Naive thymus-derived CD8-positive, alpha-beta T cell (primary cell): Measurements from ENCODE around the gene NCK2. TPM values are rescaled to one million over a fixed set of nuclear protein-coding genes. Genes with fewer than 3 reads are reported as not detected.

ENCODE experiments used
- ATAC-seq, 2 donors: fragments of 150-1000 bp; cut with Tn5 transposase in 1 of 2; sonication (Bioruptor Pico), chemical (Tn5 transposase) in 1 of 2; 1 replicate in 1 of 2; 2 replicates in 1 of 2; pipeline ENCODE4 v1.10.0; 2021; ENCODE audit warnings: mild to moderate bottlenecking in 2 of 2, moderate library complexity in 2 of 2
- POLR2A ChIA-PET: fragments of 350-600 bp; sonication (Branson Sonifier 250); formaldehyde crosslinking; loops from one replicate; lab custom pipeline; 2021; ENCODE audit warnings: antibody characterized with exemption; lab: Charles Lee
- DNase-seq, 10 donors: peaks; one replicate each; pipeline versions ENCODE4 v3.0.0 to v3.0.0-alpha.2; 2020 to 2022
- H3K27ac Mint-ChIP-seq, 10 donors: one replicate each; pipeline ENCODE4 v1.8.0; 2020 to 2022; ENCODE audit warnings: mild to moderate bottlenecking in 10 of 10, mixed read lengths in 10 of 10, moderate library complexity in 4 of 10, inconsistent platforms in 1 of 10
- H3K27me3 Mint-ChIP-seq, 5 donors: one replicate each; pipeline ENCODE4 v1.8.0; 2021 to 2022; ENCODE audit warnings: mixed read lengths in 5 of 5
- H3K36me3 Mint-ChIP-seq, 3 donors: one replicate each; pipeline ENCODE4 v1.8.0; 2020 to 2022; ENCODE audit warnings: mixed read lengths in 3 of 3, mild to moderate bottlenecking in 2 of 3, inconsistent platforms in 1 of 3
- H3K4me1 Mint-ChIP-seq, 4 donors: one replicate each; pipeline ENCODE4 v1.8.0; 2021 to 2022; ENCODE audit warnings: mixed read lengths in 4 of 4
- H3K4me3 Mint-ChIP-seq, 10 donors: one replicate each; pipeline ENCODE4 v1.8.0; 2020 to 2022; ENCODE audit warnings: mild to moderate bottlenecking in 10 of 10, mixed read lengths in 10 of 10, moderate library complexity in 6 of 10, inconsistent platforms in 1 of 10
- H3K9me3 Mint-ChIP-seq, 9 donors: one replicate each; pipeline ENCODE4 v1.8.0; 2020 to 2022; ENCODE audit warnings: mixed read lengths in 9 of 9, mild to moderate bottlenecking in 3 of 9, inconsistent platforms in 1 of 9, moderate library complexity in 1 of 9
- polyA plus RNA-seq, 3 donors: library from polyadenylated mRNA; unstranded; fragments of 300-500 nt; fragmentation: Illumina TruSeq; gene quantifications; one replicate each; pipeline ENCODE4 v1.2.3, GENCODE V29; 2021
- total RNA-seq, 8 experiments: library from RNA in 2 of 8; stranded (reverse) in 2 of 8; gene quantifications; one replicate each; pipeline ENCODE4 v1.2.3 and lab custom pipeline; 2021 to 2026

Gene NCK2
- total and polyA plus RNA-seq, 5 experiments from 2014 or later: 36.6 to 124 (median 110) TPM

DNA sequence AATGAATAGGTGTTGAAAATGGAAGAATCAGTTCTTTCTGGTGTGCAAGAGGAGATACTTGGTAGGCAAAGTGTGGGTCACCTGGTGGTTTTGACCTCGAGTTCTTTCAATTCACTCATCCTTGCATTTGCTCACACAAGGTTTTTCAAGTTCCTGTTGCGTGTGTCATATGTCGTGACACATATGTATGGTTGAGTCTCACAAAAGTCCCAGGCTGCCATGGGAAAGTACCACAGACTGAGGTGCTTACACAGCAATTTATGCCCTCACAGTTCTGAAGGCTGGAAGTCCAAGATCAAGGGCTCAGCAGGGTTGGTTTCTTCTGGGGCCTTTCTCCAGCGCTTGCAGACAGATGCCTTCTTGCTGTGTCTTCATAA is 64.4 kb downstream of the NCK2 start:
- ATAC-seq (peak; percentile 29 to 80), DNase-seq (peak in 1 of 10 donors; percentile 36)
- Mint-ChIP-seq H3K9me3 (no peaks in the 10 kb centered on the region), H3K36me3 (peaks cover 0 to 35% (median 13%) of the 10 kb centered on the region in 3 donors), H3K4me1 (peaks cover 53 to 95% (median 93%) of the 10 kb centered on the region in 4 donors), H3K4me3 (peak overlapping the region; percentile 19 to 79 (median 61)), H3K27ac (peak overlapping the region; percentile 79 to 98 (median 90)), H3K27me3 (no peaks in the 10 kb centered on the region)
- POLR2A ChIA-PET: interaction anchor here (1.7 kb wide), 1 partner anchor 11 kb away, joined by 4 read pairs; no protein-coding TSS in a partner anchor

DNA sequence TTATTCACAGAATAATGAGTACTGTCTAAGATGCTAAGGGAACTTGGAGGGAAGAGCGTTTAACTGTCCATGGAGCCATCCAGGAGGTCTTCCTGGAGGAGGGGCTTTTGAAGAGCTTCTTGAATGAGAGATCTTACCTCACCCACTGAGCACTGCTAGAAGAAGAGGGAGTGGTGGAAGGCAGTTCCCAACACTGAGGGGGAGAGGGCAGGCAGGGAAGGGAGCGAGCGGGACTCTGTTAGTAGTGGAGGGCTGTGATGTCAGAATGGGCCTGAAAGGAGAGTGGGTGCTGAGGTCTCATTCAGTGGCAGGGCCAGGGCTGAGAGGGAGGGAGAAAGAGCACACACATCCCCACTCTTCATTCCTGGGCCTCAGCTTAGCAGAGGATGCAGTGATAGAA is 65.0 kb downstream of the NCK2 start:
- DNase-seq (no peak), ATAC-seq (no peak)
- H3K27me3 Mint-ChIP-seq: no peaks in the 10 kb centered on the region
- H3K4me1 Mint-ChIP-seq: peaks cover 52 to 95% (median 93%) of the 10 kb centered on the region in 4 donors
- H3K36me3 Mint-ChIP-seq: peaks cover 0 to 40% (median 13%) of the 10 kb centered on the region in 3 donors
- peak overlapping the region; percentile 3 to 79 (median 61) for H3K4me3 Mint-ChIP-seq
- H3K27ac Mint-ChIP-seq: peak overlapping the region; percentile 79 to 96 (median 90)
- POLR2A ChIA-PET: no interaction called here
- no peaks in the 10 kb centered on the region for H3K9me3 Mint-ChIP-seq

DNA sequence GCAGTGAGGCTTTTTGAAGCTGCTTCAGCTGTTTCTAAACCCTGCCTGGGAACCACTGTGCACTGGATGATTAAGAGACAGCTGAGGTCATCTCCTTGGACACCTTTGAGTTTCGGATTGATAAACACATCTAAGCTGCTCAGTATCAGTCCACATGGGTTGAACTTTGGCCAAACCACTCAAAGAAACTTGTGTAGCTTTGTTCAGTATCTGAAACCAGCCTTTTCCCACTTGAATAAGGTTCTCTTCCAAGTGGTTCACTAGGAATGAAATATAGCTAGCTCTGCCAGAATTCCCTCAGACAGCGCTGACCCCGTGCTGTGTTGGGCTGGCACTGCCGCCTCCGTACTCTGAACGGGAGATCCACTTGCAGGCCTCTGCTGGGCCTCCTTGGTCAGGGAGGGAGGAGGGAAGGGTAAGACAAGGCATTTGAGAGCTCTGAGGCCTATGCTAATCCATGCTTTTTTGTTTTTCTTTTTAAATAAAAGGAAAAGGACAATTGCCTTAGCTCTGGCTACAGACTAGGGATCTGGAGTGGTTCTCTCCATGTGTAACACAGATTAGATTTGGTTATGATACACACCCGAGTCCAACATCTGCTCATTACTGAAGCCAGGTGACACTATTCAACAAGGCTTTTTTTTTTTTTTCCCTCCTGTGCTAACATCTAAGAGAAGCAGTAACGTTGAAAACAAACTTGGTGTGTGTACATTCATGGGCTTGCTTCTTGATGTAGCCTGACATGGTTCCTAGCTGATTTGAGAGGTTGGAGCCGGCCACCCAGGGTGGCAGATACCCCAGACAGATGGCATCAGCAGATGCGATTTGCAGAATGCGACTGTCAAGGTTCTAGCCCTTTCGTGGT is 67.7 kb downstream of the NCK2 start:
- ATAC-seq: peak in 1 of 2 donors; percentile 15
- no peak for DNase-seq
- Mint-ChIP-seq H3K4me3 (peak overlapping the region in 8 of 10 donors; percentile 11 to 59 (median 50)), H3K9me3 (no peaks in the 10 kb centered on the region), H3K4me1 (peaks cover 45 to 96% (median 94%) of the 10 kb centered on the region in 4 donors), H3K36me3 (peaks cover 0 to 35% (median 14%) of the 10 kb centered on the region in 3 donors), H3K27me3 (no peaks in the 10 kb centered on the region), H3K27ac (peak overlapping the region; percentile 61 to 92 (median 84))
- POLR2A ChIA-PET: interaction anchor here (0.8 to 1.2 kb wide), 5 partner anchors 9 to 38 kb away, joined by 3 to 4 read pairs (median 3); no protein-coding TSS in a partner anchor

DNA sequence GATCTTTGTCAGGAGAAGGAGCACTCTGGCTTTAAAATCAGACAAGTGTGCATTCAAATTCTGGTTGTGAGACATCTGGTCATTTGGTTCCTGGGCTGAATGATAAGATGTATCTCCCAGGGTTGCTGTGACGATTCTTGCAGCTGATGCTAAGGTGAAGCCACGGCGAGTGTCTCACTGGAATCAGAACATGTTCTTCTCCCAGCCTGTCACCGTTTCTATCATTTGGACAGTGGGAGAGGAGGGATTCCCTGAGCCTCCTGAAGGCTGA is 68.3 kb downstream of the NCK2 start:
- peaks cover 42 to 95% (median 90%) of the 10 kb centered on the region in 4 donors for H3K4me1 Mint-ChIP-seq
- H3K27me3 Mint-ChIP-seq: no peaks in the 10 kb centered on the region
- peaks cover 0 to 41% (median 20%) of the 10 kb centered on the region in 3 donors for H3K36me3 Mint-ChIP-seq
- POLR2A ChIA-PET: interaction anchor here (0.9 kb wide), 2 partner anchors 10 to 13 kb away, joined by 3 to 4 read pairs; no protein-coding TSS in a partner anchor
- no peaks in the 10 kb centered on the region for H3K9me3 Mint-ChIP-seq
- no peak for ATAC-seq
- peak overlapping the region in 6 of 10 donors; percentile 29 to 59 (median 51) for H3K4me3 Mint-ChIP-seq
- no peak for DNase-seq
- peak overlapping the region; percentile 61 to 92 (median 82) for H3K27ac Mint-ChIP-seq

DNA sequence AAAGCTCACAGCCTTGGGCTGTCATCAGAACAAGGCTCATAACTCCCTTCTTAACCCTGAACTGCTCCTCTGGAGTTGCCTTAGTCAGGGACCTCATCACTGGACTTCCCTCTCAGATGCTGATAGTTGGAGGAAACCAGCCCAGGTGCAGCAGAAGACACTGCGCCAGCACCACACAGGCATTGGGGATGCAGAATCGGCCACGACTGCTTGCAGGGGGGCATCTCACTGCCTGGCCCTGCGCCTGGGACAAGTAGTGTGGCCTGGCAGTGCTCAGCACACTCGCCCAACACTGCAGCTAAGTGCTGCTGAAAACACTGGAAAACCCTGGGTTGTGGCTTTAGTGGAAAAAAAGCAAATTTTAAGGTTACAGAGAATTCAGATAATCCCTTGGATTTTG is 68.7 kb downstream of the NCK2 start:
- peaks cover 40 to 92% (median 87%) of the 10 kb centered on the region in 4 donors for H3K4me1 Mint-ChIP-seq
- peak overlapping the region in 9 of 10 donors; percentile 61 to 92 (median 84) for H3K27ac Mint-ChIP-seq
- ATAC-seq: peak in 1 of 2 donors; percentile 31
- H3K36me3 Mint-ChIP-seq: peaks cover 0 to 41% (median 21%) of the 10 kb centered on the region in 3 donors
- POLR2A ChIA-PET: interaction anchor here (0.9 kb wide), 1 partner anchor 13 kb away, joined by 4 read pairs; no protein-coding TSS in a partner anchor
- DNase-seq: no peak
- no peaks in the 10 kb centered on the region for H3K27me3 Mint-ChIP-seq
- H3K4me3 Mint-ChIP-seq: peak overlapping the region in 6 of 10 donors; percentile 29 to 59 (median 51)
- no peaks in the 10 kb centered on the region for H3K9me3 Mint-ChIP-seq

DNA sequence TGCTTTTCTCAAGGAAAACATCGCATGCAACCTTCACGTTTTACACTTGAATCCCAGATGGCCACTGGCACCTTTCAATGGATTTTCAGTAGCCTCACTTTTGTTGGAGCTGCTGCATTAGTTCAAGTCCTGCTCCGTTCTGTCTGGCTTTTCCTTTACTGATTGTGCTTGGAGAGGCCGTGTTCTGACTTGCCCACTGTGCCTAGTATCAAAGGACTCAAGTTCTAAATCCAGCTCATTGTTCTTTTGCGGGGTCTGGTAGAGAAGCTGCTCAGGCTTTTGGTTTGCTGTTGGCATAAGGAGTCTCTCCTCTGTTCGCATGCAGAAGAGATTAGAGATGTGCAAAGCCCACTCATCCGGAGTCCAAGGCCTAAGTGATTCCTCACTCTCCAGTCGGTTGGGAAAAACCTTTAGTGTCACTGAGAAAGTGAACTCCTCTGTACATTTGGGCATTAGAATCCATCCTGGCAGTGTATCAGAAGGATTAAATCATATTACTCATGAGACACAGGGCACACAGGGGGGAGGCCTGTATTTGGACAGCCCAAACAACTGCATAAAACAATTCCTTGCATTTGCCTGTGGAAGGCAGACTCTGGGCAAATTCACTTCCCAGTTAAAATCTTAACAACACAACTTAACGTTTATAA is 69.7 kb downstream of the NCK2 start:
- H3K4me3 Mint-ChIP-seq: peak overlapping the region in 6 of 10 donors; percentile 18 to 59 (median 30)
- H3K36me3 Mint-ChIP-seq: peaks cover 5 to 46% (median 24%) of the 10 kb centered on the region in 3 donors
- POLR2A ChIA-PET: interaction anchor here (0.7 kb wide), 1 partner anchor 16 kb away, joined by 3 read pairs; no protein-coding TSS in a partner anchor

DNA sequence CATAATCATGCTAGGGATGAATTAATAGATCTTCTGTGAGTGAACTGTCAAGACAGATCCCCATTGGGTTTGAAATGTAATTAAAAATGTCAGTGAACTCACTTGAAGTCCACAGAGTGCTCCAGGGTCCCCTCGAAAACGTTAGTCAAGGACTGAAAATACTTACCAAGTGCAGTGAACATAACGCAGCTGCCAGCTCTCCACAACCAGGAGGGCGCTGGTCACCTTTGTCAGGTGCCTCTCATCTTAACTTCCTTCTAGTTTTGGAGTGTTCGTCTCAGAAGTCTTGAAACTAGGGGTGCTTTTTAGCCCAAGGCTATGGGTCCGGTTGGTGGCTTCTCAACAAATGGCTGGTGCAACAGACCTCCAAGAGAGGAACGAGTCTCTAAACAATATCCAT is 70.7 kb downstream of the NCK2 start:
- no peaks in the 10 kb centered on the region for H3K9me3 Mint-ChIP-seq
- ATAC-seq (no peak), DNase-seq (no peak)
- H3K4me3 Mint-ChIP-seq: peak overlapping the region in 4 of 10 donors; percentile 18 to 47 (median 22)
- peaks cover 33 to 91% (median 86%) of the 10 kb centered on the region in 4 donors for H3K4me1 Mint-ChIP-seq
- POLR2A ChIA-PET: no interaction called here
- no peaks in the 10 kb centered on the region for H3K27me3 Mint-ChIP-seq
- peaks cover 5 to 50% (median 27%) of the 10 kb centered on the region in 3 donors for H3K36me3 Mint-ChIP-seq
- H3K27ac Mint-ChIP-seq: peak overlapping the region; percentile 32 to 92 (median 74)

More for the DNA sequence above, 69.7 kb downstream of the NCK2 start:
- H3K4me1 Mint-ChIP-seq: peaks cover 36 to 91% (median 86%) of the 10 kb centered on the region in 4 donors
- H3K9me3 Mint-ChIP-seq: no peaks in the 10 kb centered on the region
- H3K27me3 Mint-ChIP-seq: no peaks in the 10 kb centered on the region
- DNase-seq (no peak), ATAC-seq (no peak)
- peak overlapping the region; percentile 19 to 92 (median 85) for H3K27ac Mint-ChIP-seq

DNA sequence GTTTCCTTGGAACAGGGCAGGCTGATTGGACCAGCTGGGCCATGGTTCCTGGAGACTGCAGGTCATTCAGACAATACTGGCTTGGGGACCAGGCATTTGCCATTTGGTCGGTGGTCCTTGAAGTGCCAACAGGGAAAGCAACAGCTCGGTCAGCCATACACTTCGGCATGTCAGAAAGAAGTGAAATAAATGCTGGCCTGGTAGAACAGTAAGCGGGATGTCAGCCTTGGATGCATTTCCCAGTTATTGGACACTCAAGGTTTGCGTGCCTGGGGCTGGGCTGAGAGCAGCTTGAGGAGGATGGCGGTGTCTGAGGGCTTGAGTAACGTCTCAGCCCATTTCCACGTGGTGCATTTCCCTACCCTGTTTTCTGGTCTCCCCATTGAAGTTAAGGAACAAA is 75.4 kb downstream of the NCK2 start:
- H3K9me3 Mint-ChIP-seq: no peaks in the 10 kb centered on the region
- H3K4me1 Mint-ChIP-seq: peaks cover 46 to 90% (median 87%) of the 10 kb centered on the region in 4 donors
- POLR2A ChIA-PET: no interaction called here
- H3K27ac Mint-ChIP-seq: peak overlapping the region; percentile 49 to 94 (median 80)
- no peaks in the 10 kb centered on the region for H3K27me3 Mint-ChIP-seq
- peak overlapping the region in 4 of 10 donors; percentile 22 to 55 (median 46) for H3K4me3 Mint-ChIP-seq
- ATAC-seq: no peak
- DNase-seq: no peak
- peaks cover 5 to 72% (median 32%) of the 10 kb centered on the region in 3 donors for H3K36me3 Mint-ChIP-seq

DNA sequence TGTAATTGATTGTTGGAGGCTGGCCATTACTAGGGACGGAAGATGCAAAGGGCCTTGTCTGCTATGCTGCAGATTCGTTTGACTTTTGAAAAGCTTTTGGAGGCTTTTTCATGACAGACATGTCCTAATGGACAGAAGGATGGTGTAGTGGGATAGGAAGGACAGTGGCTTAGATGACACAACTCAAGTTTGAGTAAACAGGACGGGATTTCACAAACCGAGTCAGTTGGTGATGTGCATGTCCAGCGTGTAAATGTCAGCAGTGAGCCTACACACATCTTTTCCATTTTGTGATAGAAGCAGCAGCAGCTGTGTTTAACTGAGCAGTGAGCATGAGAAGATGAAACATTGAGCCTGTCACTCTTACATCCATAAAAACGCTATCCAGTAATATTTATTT is 76.0 kb downstream of the NCK2 start:
- POLR2A ChIA-PET: interaction anchor here (1.0 to 1.3 kb wide), 2 partner anchors 9 to 13 kb away, joined by 3 to 4 read pairs; no protein-coding TSS in a partner anchor
- Mint-ChIP-seq H3K36me3 (peaks cover 5 to 78% (median 37%) of the 10 kb centered on the region in 3 donors), H3K27me3 (no peaks in the 10 kb centered on the region), H3K4me3 (peak overlapping the region in 7 of 10 donors; percentile 0 to 55 (median 24)), H3K27ac (peak overlapping the region; percentile 49 to 94 (median 80)), H3K9me3 (peaks cover 0 to 2% (median 0%) of the 10 kb centered on the region in 9 donors), H3K4me1 (peaks cover 42 to 90% (median 86%) of the 10 kb centered on the region in 4 donors)
- ATAC-seq (no peak), DNase-seq (no peak)

DNA sequence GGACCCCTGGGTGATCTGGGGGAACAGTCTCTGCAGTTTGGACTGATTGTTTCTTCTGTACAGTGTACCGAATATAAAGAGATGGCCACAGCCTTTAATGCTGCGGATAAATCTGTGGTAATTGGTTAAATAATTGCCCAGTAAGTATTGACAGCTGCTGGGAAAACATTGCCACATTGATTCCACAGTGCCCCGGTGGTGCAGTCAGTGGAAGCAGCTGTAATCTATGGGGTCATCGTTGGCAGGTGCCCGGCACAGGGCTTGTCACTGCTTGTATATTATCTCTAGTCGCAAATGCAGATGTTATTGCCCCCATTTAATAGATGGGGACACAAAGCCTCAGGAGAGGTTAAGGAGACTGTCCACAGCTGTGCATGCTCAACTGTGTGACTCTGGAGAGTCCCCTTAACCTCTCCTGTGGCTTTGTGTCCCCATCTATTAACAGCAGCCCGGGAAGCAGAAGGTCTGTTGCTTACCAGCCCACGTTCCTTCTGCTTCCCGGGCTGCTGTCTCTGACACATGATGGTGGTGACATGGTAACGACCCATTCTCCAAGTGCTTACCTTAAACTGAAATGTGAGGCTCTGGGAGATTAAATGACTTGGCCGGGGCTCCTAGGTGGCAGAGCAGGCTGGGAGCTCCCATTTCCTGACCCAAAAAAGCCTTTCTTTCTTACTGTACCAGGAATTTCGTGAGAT is 76.9 kb downstream of the NCK2 start:
- POLR2A ChIA-PET: interaction anchor here (0.9 to 1.6 kb wide), 7 partner anchors 10 to 275 kb away, joined by 3 to 5 read pairs (median 3); no protein-coding TSS in a partner anchor
- Mint-ChIP-seq H3K27ac (peak overlapping the region; percentile 84 to 96 (median 92)), H3K4me3 (peak overlapping the region in 8 of 10 donors; percentile 34 to 66 (median 56)), H3K9me3 (peaks cover 0 to 9% (median 4%) of the 10 kb centered on the region in 9 donors), H3K27me3 (no peaks in the 10 kb centered on the region), H3K4me1 (peaks cover 42 to 87% (median 80%) of the 10 kb centered on the region in 4 donors), H3K36me3 (peaks cover 13 to 78% (median 44%) of the 10 kb centered on the region in 3 donors)
- no peak for ATAC-seq
- no peak for DNase-seq

DNA sequence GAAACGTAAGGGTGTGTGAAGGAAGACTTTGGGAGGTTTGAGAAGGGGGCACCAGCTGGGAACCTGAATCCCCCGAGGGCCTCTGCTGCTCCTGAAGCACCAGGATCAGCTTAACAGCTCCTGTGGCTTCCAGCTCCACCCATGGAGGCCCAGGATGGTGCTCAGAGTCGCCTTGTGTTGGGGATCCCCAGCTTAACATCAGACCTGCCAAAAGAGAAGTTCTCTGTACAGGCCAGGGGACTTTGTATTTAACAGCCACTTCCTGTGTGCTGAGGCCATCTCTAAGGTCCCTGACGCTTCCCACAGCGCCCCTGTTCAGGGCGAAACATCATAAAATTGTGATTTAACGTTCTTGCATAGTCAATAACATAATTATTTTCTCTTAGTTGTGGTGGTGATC is 77.5 kb downstream of the NCK2 start:
- Mint-ChIP-seq H3K27ac (peak overlapping the region; percentile 80 to 96 (median 92)), H3K9me3 (peaks cover 0 to 9% (median 5%) of the 10 kb centered on the region in 9 donors), H3K4me3 (peak overlapping the region; percentile 19 to 68 (median 56)), H3K36me3 (peaks cover 16 to 76% (median 43%) of the 10 kb centered on the region in 3 donors), H3K4me1 (peaks cover 42 to 83% (median 77%) of the 10 kb centered on the region in 4 donors), H3K27me3 (no peaks in the 10 kb centered on the region)
- DNase-seq (peak in 5 of 10 donors; percentile 15 to 65 (median 46)), ATAC-seq (peak; percentile 81 to 92)
- POLR2A ChIA-PET: interaction anchor here (0.6 to 1.6 kb wide), 7 partner anchors 9 to 275 kb away, joined by 3 to 5 read pairs (median 3); no protein-coding TSS in a partner anchor
